ENCODE data around the gene PSEN2.

PSEN2 gene

DNA sequence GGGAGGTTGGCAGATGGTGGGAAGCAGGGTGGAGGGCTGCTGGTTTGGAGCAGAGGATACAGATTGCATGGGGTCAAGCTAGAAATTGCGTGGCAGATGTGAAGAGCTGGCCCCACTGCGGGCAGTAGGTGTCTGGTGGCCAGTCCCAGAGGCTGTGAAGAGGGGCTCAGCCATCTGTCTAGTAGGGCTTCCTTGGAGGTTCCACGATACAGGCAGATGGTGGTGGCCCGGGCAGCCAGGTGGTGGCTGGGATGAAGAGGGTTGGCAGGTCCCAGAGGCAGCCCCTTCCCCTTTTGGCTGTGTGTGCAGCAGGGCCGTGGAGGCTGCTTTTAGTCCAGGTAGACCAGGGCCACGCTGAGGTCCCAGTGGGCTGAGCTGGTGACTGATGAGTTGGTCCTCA, 16.6 kb downstream of the PSEN2 start:
- no peak for DNase-seq

DNA sequence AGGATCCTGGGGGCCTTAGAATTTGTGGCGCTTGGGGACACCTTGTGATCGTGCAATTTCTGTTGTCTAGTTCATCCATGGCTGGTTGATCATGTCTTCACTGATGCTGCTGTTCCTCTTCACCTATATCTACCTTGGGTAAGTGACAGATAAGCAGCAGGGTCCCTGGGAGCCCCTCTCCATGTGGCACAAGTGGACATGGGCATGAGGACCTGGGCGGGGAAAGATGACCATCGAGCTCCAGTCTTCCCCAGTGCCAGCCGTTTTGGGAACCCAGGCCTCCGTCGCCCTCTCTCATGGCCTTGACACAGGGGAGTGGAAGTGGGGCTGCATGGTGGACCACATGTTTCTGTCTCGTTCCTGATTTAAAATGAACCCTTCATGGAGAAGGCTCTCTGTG, 17.6 kb downstream of the PSEN2 start:
- DNase-seq = no peak

DNA sequence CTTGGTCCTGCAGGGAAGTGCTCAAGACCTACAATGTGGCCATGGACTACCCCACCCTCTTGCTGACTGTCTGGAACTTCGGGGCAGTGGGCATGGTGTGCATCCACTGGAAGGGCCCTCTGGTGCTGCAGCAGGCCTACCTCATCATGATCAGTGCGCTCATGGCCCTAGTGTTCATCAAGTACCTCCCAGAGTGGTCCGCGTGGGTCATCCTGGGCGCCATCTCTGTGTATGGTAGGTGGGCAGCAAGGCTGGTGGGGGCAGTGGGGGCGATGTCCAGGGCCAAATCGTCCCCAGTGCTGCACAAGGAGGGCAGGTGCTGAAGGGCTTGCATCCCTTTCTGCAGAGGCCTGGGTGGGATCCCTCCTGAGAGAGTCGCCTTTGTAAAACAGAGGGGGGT, 18.4 kb downstream of the PSEN2 start:
- DNase-seq = no peak

DNA sequence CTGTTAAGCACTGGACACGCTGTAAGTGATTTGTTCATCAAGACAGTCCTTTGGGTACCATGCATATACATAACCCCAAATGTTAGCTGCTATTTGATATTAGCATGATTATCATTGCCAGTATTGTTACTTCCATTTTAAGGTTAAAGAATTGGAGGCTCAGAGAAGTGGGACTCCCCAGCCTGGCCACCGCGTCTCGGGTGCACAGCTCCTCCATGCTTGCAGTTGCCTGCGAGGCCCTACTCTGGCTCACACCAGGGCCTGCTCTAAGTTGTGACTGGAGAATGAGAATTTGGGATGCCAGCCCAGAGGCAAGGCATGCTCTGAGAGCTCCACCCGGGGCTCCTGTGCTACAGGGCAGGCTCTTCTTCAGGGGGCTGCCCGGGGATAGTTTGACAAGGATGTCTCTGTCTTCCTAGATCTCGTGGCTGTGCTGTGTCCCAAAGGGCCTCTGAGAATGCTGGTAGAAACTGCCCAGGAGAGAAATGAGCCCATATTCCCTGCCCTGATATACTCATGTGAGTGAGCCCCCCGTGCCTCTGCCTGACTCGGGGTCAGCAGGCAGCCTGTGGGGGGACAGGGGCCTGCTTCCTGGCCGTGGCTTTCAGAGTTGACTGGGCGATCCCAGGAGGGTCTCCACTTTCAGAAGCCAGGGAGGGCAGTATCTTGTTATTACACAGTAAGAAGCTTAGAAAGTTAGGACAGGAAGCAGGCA, 19.4 kb downstream of the PSEN2 start:
- DNase-seq = no peak

DNA sequence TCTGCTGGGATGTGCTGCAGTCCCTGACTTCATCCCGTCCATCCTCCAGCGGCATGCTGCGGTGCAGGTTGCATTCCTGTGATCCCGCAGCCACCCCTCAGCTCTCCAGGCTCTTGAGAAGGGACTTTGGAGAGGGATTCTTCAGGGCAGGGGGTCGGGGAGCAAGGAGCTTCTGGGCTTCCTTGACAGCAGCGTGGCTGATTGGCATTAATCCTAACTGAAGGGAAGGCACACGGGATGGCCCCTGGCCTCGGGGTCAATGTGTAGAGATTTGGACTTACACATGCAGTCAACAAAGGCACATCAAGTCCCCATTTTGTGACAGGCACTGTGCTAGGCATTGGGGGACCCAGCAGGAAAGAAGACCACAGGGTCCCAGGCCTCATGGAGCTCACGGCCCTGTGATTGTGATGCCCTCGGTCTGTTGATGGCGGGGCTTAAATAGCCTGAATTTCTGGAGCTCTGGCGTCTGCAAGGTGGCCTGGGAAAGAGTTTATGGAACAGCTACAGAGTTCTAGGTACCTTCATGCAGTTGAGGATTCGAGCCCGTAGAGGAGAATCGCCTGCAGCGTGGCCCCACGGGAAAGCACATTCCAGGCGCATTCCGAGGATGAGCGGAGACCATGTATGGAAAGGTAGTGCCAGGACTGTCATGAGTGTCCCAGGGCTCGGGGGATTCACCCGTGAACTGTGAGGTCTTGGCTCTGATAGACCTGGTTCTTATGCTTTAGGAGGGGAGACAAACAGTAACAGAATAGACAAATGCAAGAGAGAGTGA, 20.1 kb downstream of the PSEN2 start:
- DNase-seq = no peak

DNA sequence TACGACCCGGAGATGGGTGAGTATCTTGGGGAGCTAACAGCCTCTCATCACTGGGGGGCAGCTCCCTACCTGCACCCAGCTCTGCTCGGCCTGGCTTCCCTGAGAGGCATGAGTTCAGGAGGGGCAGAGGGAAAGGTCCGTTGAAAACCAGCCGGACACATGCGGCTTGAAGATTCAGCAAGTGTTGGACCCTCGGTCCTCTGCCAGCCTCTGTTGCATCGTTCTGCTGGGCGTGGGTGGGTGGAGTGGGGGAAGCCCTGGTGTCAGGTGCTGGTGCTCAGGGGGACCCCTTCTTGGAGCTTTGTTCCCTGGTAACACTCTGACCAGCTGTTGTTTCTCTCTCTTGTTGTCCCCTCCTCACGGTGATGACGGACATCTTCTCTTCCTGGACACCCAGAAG, 20.9 kb downstream of the PSEN2 start:
- no peak for DNase-seq

DNA sequence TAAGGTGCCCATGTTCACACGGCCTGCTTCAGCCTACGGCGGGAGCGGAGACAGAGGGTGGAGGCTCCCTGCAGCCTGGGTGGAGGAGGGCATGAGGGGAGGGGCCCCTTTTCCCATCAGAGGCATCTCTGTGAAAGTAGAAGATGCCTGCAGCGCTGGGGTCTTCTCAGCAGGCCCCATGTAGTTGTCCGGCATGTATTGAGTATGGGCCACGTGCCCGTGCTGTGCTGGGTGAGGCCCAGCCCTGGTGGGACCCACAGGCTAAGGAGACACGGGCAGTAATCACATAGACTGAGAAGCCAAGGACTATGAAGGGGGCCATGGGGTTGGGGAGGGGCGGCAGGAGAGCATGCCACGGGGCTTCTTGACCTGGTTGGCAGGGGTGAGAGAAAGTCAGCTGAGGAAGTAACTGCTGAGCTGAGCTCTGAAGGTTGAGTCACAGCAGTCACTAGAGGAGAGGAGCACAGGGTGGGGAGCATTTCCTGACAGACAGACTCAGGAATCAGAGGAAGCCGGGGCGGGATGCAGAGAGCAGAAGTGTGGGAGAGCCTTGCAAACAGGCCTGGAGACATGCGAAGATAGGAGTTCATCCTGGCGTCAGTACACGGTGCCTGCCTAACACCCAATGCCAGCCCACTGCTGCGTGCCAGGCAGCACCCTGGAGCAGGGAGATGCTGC, 21.6 kb downstream of the PSEN2 start:
- DNase-seq = peak; percentile 6

DNA sequence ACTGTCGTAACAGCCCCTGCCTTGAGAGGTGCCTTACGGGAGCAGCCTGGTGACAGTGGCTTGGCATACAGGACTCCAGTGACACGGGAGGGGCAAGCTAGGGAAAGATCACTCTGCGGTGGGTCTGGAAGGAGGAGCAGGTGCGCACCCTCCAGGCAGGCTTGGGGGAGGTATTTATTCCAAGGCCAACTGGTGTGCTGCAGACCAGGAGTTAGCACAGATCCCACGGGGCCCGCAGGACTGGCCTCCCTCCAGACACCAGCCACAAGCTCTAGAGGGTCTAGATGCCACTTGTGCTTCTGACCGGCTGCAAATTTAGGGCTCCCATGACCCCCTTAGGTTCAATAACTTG, 22.1 kb downstream of the PSEN2 start:
- DNase-seq = no peak

DNA sequence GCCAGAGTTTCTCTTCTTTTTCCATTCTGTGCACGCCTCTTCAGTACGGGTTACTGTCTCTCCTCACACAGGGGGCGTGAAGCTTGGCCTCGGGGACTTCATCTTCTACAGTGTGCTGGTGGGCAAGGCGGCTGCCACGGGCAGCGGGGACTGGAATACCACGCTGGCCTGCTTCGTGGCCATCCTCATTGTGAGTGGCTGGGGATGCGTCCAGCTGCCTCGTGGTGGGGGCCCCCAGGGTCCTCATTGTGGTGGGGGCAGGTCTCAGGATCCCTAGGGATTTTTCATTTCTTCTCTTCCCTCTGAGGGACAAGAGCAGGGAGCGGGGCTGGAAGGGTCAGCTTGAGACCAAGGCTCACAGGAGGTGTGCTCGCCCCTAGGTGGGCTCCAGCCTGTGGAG, 23.5 kb downstream of the PSEN2 start:
- DNase-seq = no peak

DNA sequence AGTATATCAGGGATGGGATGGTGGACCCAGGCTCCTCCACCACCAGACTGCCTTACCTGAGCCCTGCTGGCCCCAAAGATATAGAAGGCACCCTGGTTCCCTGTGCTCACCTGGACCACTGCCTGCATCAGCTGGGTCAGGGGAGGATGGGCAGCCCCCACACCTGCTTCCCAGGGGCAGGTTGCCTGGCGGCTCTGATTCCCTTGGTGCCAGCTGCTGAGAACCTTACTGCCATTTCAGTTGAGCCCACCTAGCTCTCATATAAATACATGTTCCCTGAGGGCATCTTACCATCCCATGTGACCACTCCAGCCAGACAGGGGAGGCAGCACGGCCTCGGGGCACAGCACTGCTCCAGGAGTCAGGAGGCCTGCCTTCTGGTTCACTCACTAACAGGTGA, 24.4 kb downstream of the PSEN2 start:
- no peak for DNase-seq

DNA sequence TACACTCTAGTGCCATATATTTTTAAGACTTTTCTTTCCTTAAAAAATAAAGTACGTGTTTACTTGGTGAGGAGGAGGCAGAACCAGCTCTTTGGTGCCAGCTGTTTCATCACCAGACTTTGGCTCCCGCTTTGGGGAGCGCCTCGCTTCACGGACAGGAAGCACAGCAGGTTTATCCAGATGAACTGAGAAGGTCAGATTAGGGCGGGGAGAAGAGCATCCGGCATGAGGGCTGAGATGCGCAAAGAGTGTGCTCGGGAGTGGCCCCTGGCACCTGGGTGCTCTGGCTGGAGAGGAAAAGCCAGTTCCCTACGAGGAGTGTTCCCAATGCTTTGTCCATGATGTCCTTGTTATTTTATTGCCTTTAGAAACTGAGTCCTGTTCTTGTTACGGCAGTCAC, 25.2 kb downstream of the PSEN2 start:
- no peak for DNase-seq

DNA sequence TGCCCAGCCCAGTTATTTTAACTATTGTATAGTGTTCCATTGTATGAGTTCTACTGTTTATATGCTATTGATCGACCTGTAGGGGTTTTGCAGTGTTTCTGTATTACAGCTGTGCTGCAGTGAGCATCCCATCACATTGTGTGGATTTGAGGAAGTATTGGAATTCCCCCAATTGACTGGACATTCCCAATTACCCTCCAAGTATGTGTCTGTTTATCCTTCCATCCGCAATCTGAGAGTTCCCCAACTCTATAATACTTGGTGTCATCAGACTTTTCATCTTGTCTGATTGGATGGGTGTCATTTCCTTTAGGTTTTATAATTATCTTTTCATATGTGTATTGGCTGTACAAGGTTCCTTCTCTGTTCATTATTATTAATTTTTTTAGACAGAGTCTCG, 27.8 kb downstream of the PSEN2 start:
- DNase-seq = no peak

DNA sequence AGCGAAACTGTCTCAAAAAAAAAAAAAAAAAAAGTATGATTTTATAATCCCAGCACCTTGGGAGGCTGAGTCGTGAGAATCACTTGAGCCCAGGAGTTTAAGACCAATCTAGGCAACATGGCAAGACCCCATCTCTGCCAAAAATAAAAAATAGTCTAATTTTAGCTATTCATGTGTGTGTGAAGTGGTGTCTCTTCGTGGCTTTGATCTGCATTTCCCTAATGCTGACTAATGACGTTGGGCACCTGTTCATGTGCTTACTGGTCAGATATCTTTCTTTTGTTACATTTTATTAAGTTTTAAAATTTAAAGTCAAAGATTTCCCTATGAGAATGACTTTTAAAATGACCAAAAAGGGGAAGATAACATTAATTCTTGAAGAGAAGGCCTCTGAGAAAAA, 31.0 kb downstream of the PSEN2 start:
- no peak for DNase-seq

DNA sequence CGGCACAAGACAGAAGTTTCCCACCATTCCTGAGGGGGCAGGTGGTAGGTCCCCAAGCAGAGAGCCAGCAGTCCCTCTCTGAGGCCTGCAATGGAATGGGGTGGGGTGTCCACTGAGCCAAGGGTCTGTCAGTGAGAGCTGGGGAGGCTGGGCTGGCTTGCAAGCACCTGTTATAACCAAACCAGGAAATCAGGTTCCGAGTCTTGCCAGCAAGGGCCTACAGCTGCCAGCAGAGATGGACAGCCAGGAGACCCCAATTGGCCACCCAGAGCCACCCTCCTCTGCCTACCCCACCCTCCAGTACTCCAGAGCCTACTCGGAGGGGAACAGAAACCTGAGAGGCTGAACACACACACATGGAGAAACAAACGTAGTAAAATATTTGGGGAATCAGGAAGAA, 32.2 kb downstream of the PSEN2 start:
- DNase-seq = no peak

DNA sequence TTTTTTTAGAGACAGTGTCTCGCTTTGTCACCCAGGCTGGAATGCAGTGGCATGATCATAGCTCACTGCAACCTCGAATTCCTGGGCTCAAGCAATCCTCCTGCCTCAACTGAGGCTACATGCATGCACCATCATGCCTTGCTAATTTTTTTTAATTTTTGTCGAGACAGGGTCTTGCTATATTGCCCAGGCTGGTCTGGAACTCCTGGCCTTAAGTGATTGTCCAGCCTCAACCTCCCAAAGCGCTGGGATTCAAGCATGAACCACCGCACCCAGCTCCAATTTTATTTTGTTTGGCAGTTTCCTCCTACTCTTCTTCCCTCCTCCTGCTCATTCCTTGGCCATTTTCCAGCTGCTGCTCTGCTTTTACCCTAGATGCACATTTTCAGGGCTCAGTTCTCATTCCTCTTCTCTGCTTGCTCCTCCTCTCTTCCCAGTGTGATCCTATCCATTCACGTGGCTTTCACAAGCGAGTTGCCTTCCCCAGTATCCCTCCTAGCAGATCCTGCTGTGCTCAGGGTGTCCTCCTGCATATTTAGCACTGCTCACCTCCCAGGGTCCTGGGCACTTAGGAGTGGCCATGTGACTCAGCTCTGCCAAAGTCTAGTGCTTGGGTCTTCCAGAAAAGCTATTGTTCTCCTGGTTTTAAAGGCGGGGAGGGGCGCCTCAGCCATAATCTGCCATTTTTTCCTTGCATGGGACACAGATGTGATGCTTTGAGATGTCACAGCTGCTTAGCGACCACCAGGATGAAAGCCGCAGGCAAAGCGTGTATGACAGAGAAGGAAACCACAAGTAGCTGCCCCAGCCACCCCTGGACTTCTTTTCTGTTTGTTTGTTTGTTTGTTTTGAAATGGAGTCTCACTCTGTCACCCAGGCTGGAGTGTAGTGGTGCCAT, 33.7 kb downstream of the PSEN2 start:
- peak; percentile 79 for DNase-seq

DNA sequence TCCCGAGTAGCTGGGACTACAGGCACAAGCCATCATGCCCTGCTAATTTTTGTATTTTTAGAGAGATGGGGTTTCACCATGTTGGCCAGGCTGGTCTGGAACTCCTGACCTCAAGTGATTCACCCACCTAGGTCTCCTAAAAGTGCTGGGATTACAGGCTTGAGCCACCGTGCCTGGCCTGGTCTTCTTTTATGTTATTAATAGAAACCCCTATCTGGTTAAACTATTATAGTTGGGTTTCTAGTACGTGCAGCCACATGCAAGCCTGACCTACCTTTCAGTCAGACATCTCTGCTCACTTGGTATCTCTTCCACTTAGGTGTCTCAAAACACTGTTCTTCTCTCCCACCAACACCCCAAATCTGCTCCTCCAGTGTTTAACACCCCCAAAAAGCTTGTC, 34.4 kb downstream of the PSEN2 start:
- no peak for DNase-seq

DNA sequence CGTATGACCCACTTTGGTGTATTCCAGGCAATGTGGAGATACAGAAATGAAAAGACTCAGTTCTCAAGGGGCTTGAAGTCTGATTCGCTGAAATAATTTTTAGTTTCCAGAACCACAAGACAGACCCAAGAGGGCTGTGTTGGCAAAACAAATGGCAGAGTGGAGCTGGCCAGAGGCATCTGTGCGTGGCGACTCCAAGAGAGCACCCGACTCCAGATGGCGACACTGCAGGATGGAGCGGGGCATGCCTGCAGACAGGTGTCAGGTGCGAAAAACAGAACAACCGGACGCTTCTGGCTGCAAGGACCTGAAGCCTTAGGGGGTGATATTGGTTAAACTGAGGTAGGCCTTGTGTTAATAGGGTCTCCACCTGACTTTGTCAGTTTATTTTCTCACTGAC, 38.0 kb downstream of the PSEN2 start:
- no peak for DNase-seq

DNA sequence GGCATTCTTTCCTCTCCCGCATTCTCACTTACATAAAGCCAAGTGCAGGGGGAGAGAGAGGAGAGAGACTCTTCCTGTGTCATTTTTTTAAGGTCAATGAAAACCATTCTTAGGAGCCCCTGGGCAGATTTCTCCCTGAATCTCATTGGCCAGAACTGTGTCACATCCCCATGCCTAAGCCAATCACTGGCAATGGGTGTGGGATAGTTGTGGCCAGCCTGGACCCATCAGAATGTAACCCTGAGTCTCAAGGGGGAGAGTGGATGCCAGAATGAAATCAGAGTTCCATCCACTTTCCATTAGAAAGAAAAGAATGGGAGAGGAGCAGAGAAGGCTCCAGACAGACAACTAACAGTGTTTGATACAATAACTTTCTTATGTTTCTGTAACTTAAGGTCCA, 38.5 kb downstream of the PSEN2 start:
- no peak for DNase-seq

DNA sequence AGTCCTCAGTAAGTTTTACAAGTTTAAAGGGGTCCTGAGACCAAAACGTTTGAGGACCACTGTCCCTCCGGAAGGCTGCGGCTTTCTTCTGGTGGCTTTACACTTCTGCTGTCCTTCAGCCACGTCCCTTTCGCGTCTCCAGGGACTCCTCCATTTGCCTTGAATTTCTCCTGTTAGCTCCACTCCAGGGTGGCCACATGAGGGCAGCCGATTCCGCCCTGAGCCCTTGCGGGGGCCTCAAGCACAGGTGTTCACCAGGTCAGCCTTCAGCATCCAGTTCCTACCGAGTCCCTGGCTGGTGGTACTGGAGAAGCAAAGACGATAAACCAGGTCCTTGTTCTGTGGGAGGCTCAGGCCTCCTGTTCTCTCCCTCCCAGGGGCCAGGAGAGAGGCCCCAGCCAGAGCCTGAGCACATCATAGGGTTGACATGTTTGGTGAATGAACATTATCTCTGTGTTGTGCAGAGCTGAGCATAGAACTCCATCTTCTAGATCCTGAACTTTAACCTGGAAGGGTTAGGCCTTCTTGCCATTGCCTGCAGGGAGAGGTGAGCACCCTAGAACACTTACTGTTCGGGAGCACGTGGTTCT, 42.3 kb downstream of the PSEN2 start:
- DNase-seq = peak; percentile 8

DNA sequence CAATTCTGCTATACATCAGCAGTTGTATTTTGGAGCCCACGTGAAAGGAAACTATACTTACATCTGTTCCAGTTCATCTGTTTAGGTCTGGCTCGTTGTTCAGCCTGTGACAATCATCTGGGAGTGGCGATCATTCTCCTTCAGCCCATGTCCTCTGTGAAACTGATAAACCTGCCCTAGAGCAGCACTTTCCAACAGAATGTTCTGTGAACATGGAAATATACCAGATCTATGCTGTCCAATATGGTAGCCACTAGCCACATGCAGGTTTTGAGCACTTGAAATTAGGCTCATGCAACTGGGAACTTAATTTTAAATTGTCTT, 45.2 kb downstream of the PSEN2 start:
- no peak for DNase-seq

DNA sequence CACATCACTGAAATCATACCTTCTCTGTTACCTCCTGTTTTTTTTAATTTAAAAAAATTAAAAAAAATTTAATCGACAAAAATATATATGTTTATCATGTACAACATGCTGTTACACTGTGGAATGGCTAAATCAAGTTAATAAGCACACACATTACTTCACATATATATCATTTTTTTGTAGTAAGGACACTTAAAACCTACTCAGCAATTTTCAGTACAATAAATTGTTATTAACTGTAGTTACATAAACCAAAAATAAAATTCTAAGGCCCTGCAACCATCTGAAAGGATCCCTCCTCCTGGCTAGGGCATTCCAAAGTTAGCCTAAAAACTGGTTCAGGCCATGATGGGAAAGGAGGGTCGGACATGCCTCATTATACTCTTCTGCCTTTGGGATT, 46.1 kb downstream of the PSEN2 start:
- DNase-seq = no peak

DNA sequence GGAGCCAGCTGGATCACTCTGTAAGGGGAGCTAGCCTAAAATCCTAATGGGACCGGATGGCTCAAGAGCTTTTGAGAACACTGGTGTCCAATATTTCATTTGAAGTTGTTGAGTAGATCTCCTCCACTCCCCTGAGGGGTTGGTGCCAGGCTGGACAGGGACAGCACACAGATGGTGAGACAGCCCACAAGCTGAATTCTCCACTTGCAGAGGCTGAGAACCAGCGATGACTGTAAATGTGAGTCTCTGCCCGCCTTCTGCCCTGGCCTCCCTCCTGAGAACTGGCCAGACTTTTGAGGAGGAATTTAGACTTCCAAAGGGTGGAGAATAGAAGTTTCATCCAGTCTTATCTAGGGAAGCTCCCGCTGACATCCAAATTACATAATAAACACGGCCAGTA, 49.2 kb downstream of the PSEN2 start:
- no peak for DNase-seq

DNA sequence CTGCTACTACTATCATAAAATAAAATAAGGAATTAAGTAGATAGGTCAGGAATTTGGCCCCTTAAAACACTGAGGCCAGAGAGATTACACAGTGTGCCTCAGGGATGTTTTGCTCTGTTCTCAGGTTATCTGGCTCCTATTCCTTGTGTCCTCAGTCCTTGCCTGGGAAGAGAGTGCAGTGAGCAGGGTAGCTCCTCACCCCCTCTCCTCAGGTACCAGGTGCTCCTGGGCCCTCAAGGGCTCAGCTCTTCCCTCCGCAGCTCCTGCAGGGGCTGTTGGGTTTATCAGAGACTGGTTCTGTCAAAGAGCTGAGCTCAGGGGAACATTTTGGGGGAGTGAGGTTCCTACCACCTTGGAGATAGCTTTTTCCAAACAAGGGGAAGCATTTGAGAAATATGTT, 49.6 kb downstream of the PSEN2 start:
- no peak for DNase-seq
